ENCODE measurements around the gene UBE2D2. TPM values are rescaled to one million over a fixed set of nuclear protein-coding genes. Genes with fewer than 3 reads are reported as not detected.

The UBE2D2 gene
- total and polyA plus RNA-seq, 2 of the 13 experiments (the other 11 are each of a cell fraction or from before 2014, with no cell fraction given) = 79.1 to 109 TPM

DNA sequence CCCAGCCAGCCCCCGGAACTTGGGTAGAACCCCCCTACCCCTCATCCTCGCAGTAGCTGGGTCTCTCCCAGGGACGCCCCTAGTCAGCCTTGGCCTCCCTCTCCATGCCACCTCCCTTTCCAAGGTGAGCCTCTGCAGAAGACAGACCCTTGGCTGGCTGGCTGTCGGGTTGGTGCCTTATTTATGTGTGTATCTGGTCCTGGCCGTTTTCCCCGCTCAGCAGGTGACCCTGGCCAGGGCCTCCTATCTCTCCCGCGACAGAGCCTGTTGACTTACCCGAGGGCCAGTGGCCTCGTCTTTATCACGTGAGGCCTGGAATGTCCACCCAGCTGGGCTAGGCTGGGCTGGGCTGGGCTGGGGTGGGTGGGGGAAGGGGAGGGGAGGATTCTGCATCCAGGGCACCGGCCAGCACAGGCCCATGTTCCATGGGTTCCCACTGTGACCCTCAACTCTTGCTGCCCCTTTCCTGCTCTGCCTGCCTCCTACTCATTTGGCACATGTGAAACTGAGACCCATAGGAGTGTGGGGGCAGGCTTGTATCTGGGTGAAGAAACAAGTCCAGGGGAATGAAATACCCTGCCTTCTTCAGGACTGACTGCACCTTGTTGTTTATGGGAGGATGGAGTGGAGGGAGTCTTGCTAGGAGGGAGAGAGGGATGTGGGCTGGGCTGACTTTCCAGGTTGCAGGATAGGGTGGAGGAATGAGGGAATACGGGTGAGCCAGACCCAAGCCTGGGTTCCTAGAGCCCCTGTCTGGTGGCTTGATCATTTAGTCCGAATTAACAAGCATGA is 90.1 kb downstream of the UBE2D2 start (continued):
- no peak for TF ChIP-seq ZNF329 (CRISPR knock-in tag; IDR thresholded peaks at IDR 0.05; ENCODE audit: low read depth)
- TF ChIP-seq ZNF296 (CRISPR knock-in tag; conservative IDR thresholded peaks at IDR 0.05) = peak; percentile 94; the same call in 1 of the 2 replicates
- TF ChIP-seq TP53 (CRISPR knock-in tag; conservative IDR thresholded peaks at IDR 0.05) = no peak
- TF ChIP-seq MAZ (IDR thresholded peaks at IDR 0.05; ENCODE audit: borderline replicate concordance, low read depth, low read length) = peak; percentile 60; the same call in 1 of the 2 replicates
- peak; percentile 43; the same call in 1 of the 2 replicates for TF ChIP-seq MAZ (CRISPR knock-in tag; IDR thresholded peaks at IDR 0.05; ENCODE audit: low read depth)
- no peak for TF ChIP-seq PTBP1 (IDR thresholded peaks at IDR 0.05; ENCODE audit: low read depth, low read length, poor library complexity, severe bottlenecking)
- TF ChIP-seq, protein P1, sequence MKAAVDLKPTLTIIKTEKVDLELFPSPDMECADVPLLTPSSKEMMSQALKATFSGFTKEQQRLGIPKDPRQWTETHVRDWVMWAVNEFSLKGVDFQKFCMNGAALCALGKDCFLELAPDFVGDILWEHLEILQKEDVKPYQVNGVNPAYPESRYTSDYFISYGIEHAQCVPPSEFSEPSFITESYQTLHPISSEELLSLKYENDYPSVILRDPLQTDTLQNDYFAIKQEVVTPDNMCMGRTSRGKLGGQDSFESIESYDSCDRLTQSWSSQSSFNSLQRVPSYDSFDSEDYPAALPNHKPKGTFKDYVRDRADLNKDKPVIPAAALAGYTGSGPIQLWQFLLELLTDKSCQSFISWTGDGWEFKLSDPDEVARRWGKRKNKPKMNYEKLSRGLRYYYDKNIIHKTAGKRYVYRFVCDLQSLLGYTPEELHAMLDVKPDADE (CRISPR knock-in tag; IDR thresholded peaks at IDR 0.05) = no peak
- TF ChIP-seq MBNL3 (CRISPR knock-in tag; conservative IDR thresholded peaks at IDR 0.05) = no peak
- TF ChIP-seq ZBTB8A (CRISPR knock-in tag; IDR thresholded peaks at IDR 0.05; ENCODE audit: borderline replicate concordance, low read depth) = no peak
- TF ChIP-seq, protein P2, sequence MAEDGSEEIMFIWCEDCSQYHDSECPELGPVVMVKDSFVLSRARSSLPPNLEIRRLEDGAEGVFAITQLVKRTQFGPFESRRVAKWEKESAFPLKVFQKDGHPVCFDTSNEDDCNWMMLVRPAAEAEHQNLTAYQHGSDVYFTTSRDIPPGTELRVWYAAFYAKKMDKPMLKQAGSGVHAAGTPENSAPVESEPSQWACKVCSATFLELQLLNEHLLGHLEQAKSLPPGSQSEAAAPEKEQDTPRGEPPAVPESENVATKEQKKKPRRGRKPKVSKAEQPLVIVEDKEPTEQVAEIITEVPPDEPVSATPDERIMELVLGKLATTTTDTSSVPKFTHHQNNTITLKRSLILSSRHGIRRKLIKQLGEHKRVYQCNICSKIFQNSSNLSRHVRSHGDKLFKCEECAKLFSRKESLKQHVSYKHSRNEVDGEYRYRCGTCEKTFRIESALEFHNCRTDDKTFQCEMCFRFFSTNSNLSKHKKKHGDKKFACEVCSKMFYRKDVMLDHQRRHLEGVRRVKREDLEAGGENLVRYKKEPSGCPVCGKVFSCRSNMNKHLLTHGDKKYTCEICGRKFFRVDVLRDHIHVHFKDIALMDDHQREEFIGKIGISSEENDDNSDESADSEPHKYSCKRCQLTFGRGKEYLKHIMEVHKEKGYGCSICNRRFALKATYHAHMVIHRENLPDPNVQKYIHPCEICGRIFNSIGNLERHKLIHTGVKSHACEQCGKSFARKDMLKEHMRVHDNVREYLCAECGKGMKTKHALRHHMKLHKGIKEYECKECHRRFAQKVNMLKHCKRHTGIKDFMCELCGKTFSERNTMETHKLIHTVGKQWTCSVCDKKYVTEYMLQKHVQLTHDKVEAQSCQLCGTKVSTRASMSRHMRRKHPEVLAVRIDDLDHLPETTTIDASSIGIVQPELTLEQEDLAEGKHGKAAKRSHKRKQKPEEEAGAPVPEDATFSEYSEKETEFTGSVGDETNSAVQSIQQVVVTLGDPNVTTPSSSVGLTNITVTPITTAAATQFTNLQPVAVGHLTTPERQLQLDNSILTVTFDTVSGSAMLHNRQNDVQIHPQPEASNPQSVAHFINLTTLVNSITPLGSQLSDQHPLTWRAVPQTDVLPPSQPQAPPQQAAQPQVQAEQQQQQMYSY (CRISPR knock-in tag; IDR thresholded peaks at IDR 0.05) = peak; percentile 74; the same call in 1 of the 2 replicates
- TF ChIP-seq TARDBP (CRISPR knock-in tag; IDR thresholded peaks at IDR 0.05) = peak; percentile 66; the same call in 1 of the 2 replicates
- 0 out of 2 replicates have a peak, but pooled peaks have one; percentile 46 for TF ChIP-seq ZSCAN9 (CRISPR knock-in tag; IDR thresholded peaks at IDR 0.05; ENCODE audit: borderline replicate concordance)
- TF ChIP-seq SP1 (IDR thresholded peaks at IDR 0.05) = no peak
- TF ChIP-seq SP1 (CRISPR knock-in tag; IDR thresholded peaks at IDR 0.05) = no peak
- TF ChIP-seq, protein P3, sequence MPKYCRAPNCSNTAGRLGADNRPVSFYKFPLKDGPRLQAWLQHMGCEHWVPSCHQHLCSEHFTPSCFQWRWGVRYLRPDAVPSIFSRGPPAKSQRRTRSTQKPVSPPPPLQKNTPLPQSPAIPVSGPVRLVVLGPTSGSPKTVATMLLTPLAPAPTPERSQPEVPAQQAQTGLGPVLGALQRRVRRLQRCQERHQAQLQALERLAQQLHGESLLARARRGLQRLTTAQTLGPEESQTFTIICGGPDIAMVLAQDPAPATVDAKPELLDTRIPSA (CRISPR knock-in tag; IDR thresholded peaks at IDR 0.05; ENCODE audit: borderline replicate concordance) = no peak
- no peak for TF ChIP-seq CC2D1A (CRISPR knock-in tag; IDR thresholded peaks at IDR 0.05)
- no peak for TF ChIP-seq ZNF644 (CRISPR knock-in tag; IDR thresholded peaks at IDR 0.05; ENCODE audit: low read depth)
- no peak for TF ChIP-seq ZNF225 (CRISPR knock-in tag; IDR thresholded peaks at IDR 0.05)
- TF ChIP-seq ZNF652 (CRISPR knock-in tag; IDR thresholded peaks at IDR 0.05; ENCODE audit: borderline replicate concordance, low read depth) = no peak
- TF ChIP-seq ZNF567 (CRISPR knock-in tag; IDR thresholded peaks at IDR 0.05; ENCODE audit: borderline replicate concordance) = no peak
- no peak for TF ChIP-seq IKZF1 (IDR thresholded peaks at IDR 0.05)
- no peak for TF ChIP-seq CHCHD3 (CRISPR knock-in tag; IDR thresholded peaks at IDR 0.05)
- TF ChIP-seq ZSCAN29 (CRISPR knock-in tag; conservative IDR thresholded peaks at IDR 0.05) = no peak
- TF ChIP-seq ZNF432 (CRISPR knock-in tag; IDR thresholded peaks at IDR 0.05; ENCODE audit: borderline replicate concordance) = no peak
